HG03280 (cell line): ENCODE data around the gene FKBP2.
A peak's percentile ranks its signal among the peaks of the same experiment; 100 is the strongest.

Experiments
- ATAC-seq: cut with Tn5 transposase; IDR thresholded peaks from one replicate; pipeline ENCODE4 v1.9.1; 2021; ENCODE audit warnings: mild to moderate bottlenecking, moderate library complexity; ENCODE audit not compliant: unreplicated experiment

The FKBP2 gene

GRCh38 chr11:64218628-64219353 is 22.1 kb upstream of the FKBP2 start:
- ATAC-seq = no peak

DNA sequence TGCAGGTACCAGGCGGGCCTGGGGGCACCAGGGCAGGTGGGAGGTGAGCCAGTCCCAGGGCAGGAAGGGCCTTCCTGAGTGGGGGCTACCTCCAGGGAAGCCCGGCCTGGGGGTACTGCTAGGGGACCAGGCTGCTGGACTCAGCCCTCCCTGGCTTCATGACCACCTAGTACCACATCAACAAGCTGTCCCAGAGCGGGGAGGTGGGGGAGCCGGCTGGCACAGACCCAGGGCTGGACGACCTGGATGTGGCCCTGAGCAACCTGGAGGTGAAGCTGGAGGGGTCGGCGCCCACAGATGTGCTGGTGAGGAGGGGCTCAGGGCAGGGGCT is 21.6 kb upstream of the FKBP2 start:
- no peak for ATAC-seq

DNA sequence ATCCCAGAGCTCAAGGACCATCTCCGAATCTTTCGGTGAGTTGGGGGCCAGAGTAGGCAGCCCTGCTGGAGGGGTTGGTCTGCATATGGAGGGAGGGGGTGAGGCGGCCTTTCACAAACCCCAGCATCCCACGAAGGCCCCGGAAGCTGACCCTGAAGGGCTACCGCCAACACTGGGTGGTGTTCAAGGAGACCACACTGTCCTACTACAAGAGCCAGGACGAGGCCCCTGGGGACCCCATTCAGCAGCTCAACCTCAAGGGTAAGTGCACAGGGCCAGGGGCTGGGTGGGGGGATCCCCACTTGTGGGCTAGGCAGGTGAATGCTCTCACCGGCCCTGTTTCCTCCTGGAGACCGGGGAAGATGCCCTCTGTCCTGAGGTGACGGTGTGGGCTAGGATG is 21.1 kb upstream of the FKBP2 start:
- no peak for ATAC-seq

GRCh38 chr11:64220271-64220670 is 20.6 kb upstream of the FKBP2 start:
- ATAC-seq = no peak

DNA sequence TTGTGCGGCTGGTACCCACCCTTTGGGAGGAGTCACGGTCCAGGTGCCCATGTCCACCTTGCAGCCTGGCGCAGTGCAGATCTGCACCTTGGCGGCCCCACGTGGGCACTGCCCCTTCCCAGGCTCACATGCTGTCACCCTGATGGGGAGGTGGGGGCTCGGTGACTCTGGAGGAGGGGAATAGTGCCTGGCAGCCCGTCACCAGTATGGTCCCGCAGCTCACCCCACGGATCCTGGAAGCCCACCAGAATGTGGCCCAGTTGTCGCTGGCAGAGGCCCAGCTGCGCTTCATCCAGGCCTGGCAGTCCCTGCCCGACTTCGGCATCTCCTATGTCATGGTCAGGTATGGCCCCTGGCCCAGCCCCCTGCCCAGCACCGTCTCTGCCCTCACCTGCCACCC is 20.1 kb upstream of the FKBP2 start:
- ATAC-seq = no peak

DNA sequence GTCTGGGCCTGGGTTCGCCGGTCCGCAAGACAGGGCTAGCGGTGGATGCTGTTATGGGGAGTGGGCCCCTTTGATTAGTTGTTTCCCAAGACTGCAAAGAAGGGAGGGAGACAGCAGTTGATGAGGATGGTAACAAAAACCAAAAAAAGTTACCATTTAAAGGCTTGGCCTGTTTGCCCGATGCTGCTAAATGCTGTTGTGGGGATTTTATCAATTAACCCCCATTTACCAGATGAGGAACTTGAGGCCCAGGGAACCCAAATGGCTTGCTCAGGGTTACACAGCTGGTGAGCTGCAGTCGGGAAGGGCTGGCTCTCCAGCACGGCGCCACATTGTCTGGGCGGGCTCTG is 18.3 kb upstream of the FKBP2 start:
- no peak for ATAC-seq

DNA sequence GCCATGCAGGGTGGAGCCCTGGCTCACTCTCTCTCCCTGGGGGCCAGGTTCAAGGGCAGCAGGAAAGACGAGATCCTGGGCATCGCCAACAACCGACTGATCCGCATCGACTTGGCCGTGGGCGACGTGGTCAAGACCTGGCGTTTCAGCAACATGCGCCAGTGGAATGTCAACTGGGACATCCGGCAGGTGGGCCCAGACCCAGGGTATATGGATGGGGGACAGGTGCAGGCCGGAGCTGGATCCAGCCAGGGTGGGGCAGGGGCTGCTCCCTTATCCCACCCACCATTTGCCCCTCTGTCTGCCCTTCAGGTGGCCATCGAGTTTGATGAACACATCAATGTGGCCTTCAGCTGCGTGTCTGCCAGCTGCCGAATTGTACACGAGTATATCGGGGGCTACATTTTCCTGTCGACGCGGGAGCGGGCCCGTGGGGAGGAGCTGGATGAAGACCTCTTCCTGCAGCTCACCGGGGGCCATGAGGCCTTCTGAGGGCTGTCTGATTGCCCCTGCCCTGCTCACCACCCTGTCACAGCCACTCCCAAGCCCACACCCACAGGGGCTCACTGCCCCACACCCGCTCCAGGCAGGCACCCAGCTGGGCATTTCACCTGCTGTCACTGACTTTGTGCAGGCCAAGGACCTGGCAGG is 17.8 kb upstream of the FKBP2 start:
- ATAC-seq = no peak

DNA sequence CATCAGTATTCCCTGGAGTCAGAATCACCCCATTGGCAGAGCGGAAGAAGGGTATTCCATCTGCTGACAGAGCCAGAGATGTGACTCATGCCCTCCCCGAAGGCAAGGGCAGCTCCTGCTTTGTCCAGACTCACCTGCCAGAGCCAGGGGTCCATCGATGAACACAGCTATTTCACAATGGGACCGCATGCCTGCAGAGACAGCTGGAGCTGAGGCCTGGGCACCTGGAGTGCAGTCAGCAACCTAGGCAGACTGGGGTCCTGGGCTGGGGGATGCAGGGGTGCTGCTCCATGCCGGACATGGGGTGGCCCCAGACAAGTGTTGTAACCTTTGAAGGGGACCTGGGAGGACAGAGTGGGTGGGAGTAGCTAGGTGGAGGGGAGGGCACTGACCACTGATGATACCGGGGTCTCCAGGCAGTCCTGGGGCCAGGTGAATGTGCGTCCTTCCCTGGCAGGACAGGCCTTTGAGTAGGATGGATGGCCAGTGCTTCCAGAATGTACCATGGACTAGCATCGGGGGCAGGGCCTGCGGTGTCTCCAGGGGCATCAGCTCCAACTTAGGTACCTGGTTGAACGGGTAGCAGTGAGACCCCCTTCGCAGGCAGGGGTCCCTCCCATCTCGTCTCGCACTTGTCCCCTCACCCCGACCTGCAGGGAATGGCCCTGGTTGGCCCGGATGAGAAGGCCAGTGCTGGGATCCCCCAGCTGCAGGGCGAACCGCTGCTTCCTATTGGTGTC is 16.6 kb upstream of the FKBP2 start:
- no peak for ATAC-seq

DNA sequence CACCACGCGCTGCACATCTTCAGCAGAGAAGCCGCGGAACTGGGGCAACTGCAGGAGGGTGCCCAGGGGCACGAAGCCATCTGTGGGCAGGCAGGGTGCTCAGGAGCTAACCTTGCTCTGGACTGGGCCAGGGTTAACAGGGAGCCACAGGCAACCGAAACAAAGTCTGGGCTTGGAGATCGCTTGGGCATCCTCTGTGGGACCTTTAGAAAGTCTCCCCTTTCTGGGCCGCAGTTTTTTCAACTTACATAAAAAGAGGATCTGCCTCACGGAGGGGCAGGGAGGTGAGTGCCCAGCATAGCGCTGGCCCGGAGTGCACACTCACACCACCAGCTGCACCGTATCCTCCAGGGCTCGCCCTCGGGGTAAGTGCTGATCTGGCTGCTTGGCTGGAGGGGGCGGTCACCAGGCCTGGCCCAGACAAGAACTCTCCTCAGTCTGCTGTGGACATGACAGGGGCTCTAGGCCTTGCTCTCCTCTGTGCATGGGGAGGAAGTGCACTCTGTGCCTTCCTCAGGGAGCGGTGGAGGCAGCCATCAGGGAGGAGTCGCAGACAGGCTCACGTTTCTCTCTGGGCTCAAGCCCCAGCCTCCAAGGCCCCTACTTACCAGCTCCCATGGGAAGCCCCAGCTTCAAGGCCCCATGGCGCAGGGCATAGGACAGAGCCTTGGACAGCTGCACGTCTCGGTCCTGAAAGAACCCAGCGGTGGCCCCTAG is 15.8 kb upstream of the FKBP2 start:
- ATAC-seq = no peak

DNA sequence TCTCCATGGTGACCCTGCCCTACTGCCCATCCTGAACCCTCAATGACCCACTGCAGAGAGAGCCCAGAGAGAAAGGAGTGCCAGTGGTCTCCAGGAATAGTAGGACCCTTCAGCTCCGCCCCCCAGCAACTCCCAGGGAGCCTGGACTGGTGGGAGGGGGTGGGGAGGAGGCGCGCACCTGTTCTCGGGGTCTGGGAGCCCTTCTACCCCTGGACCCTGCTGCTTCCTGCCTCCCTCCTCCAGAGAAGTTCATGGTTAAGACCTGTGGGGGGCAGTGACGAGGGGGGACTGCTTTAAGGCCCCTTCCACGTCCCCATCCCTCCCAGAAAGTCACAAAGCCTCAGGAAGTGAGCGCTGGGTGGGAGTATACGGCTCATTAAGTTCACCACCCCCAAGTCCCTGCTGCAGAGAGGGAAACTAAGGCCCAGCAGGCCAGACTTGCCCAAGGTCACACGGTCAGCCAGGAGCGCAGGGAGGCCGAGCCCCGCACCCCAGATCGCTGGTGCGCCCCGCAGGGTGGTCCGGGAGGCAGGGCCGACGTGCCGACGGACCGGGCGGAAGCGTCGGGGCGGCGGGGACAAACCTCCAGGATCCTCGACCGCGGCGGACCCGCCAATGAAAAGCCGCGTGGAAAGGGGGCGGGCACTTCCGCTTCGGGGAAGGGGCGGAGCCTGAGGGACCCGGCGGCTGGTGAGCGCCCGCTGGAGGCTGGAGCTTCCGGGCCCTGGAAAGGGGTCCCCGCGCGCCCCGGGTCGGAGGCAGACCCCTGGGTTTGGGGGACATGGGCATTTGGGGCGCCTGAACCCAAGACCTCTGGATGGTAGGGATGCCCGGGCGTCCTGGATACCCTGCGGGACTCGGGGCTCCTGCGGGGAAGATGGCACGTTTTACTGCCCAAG is 15.0 kb upstream of the FKBP2 start, which contains the start of the genes NUDT22 and TRPT1:
Gene NUDT22, plus strand, starts transcription at position 667 of the 899 bp plus-strand sequence. CDS start 379 bp downstream, outside the sequence.
Gene TRPT1, minus strand, starts transcription at position 579 of the 899 bp plus-strand sequence. Its CDS starts 326 bp downstream, at position 253.
- ATAC-seq = peak; percentile 47

DNA sequence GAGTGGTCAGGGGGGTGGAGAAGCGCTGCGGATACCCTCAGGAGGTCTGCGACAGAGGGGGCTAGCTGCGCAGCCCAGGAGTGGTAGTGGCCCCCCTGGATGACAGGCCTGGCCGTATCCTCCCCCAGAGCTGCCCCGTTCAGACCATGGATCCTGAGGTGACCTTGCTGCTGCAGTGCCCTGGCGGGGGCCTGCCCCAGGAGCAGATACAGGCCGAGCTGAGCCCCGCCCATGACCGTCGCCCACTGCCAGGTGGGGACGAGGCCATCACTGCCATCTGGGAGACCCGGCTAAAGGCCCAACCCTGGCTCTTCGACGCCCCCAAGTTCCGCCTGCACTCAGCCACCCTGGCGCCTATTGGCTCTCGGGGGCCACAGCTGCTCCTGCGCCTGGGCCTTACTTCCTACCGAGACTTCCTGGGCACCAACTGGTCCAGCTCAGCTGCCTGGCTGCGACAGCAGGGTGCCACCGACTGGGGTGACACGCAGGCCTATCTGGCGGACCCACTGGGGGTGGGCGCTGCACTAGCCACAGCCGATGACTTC is 14.3 kb upstream of the FKBP2 start:
- ATAC-seq = peak; percentile 15

- no peak for ATAC-seq
Observed at GRCh38 chr11:64227405-64227956, 13.4 kb upstream of the FKBP2 start.

DNA sequence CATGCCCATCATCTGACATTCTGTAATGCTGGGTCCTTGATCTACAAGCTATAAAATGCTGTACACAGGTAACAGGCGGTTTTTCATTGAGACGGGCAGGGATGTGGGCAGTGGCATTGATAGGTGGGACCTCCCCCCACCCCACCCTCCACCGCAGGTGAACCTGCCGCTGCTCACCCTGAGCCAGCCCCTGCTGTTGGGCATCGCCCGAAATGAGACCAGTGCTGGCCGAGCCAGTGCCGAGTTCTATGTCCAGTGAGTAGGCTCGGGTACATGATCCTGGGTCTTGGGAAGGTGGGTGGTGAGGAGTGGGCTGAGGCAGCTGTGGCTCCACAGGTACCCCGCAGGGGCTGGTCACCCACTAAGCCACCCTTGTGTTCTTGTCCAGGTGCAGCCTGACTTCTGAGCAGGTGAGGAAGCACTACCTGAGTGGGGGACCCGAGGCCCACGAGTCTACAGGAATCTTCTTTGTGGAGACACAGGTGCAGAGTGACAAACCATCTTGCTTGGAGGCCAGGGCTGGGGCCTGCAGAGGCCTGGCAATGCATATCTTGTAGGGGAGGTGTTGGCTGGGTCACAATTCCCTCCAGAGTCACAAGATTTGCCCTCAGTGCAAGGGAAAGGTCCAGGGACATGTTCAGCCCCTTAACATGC is 11.7 kb upstream of the FKBP2 start:
- ATAC-seq = no peak

DNA sequence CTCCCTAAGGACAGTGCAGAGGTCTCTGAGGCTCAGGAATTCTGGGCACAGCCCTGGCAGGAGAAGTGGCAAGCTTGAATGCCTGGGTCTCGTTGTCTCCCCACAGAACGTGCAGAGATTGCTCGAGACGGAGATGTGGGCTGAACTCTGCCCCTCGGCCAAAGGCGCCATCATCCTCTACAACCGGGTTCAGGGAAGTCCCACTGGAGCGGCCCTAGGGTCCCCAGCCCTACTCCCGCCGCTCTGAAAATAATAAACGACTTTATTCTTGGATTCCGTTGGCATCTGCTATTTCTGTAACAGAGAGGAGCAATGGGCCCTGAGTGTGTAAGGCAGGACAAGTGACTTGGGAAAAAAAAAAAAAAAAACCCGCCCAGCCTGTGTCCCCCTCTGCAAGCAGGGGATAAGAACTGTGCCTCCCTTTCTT is 11.1 kb upstream of the FKBP2 start:
- no peak for ATAC-seq

DNA sequence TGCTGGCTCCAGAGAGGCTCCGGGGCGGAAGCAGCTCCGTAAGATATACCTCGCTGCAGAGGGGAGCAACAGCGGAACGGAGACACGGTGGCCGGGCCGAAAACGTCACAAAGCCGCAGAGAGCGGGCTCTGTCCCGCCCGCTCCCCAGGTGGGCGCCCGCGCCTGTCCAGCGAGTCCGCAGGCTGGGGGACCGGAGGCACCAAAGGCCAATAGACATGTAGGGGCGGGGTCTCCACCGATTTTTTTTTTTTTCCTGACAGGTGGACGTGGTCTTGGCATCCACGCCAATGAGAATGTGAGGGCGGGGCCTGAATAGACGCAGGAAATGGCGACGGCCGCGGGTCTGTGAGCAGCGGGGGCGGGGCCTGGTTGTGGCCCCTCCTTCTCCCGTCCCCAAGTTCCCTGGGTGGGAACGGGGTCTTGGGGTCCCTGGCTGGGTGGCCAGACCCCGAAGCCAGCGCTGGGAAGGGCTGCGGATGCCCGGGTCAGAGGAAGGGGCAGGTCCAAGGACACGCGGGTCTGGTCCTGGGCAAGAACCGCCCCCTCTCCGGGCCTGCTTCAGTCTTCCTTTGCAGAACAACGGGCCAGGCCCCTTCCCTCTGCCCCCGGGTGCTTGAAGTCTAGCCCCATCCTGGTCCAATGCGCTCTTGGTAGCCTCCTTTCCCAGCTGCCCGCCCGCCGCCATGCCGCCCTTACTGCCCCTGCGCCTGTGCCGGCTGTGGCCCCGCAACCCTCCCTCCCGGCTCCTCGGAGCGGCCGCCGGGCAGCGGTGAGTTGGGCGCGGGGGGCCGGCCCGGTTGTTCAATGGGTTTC is 10.5 kb upstream of the FKBP2 start, which contains the start of gene DNAJC4:
Gene DNAJC4, plus strand, starts transcription at position 378 of the 814 bp plus-strand sequence. Its CDS starts 307 bp downstream, at position 685.
- peak; percentile 53 for ATAC-seq

DNA sequence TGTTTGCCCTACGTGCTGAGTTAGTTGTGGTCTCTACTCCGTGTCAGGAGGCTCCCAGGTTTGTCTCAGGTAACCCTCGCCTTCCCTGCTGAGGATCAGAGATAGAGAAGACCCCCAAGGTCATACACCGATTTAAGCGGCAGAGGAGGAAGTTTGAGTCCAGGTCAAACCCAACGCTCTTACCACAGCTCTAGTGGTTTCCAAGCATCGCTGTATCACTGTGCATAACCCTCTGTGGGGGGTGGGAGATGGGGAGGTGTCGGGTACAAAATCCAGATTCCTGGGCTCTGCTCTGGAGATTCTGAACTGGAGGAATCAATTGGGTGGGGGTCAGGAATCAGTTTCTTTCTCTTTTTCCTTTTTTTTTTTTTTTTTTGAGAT is 9.9 kb upstream of the FKBP2 start:
- ATAC-seq = no peak

DNA sequence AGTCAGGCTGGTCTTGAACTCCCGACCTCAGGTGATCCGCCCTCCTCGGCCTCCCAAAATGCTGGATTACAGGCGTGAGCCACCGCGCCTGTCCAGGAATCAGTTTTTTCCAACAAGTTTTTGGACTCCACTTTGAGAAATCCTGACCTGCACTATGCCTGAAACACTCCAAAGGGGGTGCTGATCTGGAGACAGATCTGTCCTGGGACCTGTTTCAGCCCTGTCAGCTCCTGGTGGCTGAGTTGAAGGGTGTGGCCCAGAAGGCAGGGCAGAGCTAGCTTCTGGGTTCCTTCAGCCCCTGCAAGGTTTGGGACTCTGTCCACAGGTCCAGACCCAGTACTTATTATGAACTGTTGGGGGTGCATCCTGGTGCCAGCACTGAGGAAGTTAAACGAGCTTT is 9.3 kb upstream of the FKBP2 start:
- no peak for ATAC-seq
